Measurements from ENCODE around the gene ZEB1.

DNA sequence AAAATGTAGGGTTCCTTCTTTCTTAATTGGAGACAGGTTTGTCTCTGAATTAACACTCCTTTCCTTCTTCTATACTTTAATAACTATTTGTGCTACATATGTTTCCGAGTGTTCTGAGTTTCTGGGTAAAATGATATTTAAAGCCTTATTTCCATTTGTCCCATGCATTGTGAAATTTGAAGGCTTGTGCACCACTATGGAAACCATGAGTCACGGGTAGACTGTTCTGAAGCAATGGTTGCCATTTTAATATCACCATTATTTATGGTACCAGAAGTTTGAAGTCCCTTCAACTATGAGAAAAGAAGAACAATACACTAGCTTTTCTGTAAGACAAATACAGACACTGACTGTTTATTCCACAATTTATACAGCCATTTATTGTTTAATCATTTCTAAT lies 44.7 kb upstream of the ZEB1 start:
- TF ChIP-seq POLR2A (IDR thresholded peaks at IDR 0.05; ENCODE audit: control extremely low read depth in 1 of 2, low read depth in 2 of 2, low read length in 2 of 2): no peak
- TF ChIP-seq CTCF (IDR thresholded peaks at IDR 0.05; ENCODE audit: control extremely low read depth in 1 of 3, insufficient read depth in 1 of 3, low read depth in 1 of 3, low read length in 3 of 3): no peak
- TF ChIP-seq EZH2 (IDR thresholded peaks at IDR 0.05; ENCODE audit: low read depth, low read length, severe bottlenecking): no peak
- no peak for TF ChIP-seq SIX5 (IDR thresholded peaks at IDR 0.05; ENCODE audit: low read depth, low read length)
- TF ChIP-seq KDM1A (IDR thresholded peaks at IDR 0.05; ENCODE audit: borderline replicate concordance, low read length): no peak
- no peak for TF ChIP-seq USF2 (IDR thresholded peaks at IDR 0.05; ENCODE audit: low read length)
- TF ChIP-seq SP1 (IDR thresholded peaks at IDR 0.05; ENCODE audit: low read depth, low read length): no peak
- TF ChIP-seq EP300 (IDR thresholded peaks at IDR 0.05; ENCODE audit: borderline replicate concordance in 1 of 2, low read depth in 2 of 2, low read length in 2 of 2): no peak
- TF ChIP-seq YY1 (IDR thresholded peaks at IDR 0.05; ENCODE audit: low read depth, low read length): no peak
